NT2/D1 (cell line): Measurements from ENCODE around the gene PRPF39.
A peak's percentile ranks its signal among the peaks of the same experiment; 100 is the strongest.

Experiments
- DNase-seq: peaks from one replicate; pipeline ENCODE4 v3.0.0-alpha.2; 2011; ENCODE audit warnings: low read depth, low spot score
- H3K27me3 ChIP-seq: 2 replicates; pipeline ENCODE4 v1.6.0; 2011; ENCODE audit warnings: mild to moderate bottlenecking; ENCODE audit not compliant: insufficient read length, insufficient read depth
- H3K36me3 ChIP-seq: 2 replicates; pipeline ENCODE4 v1.6.1; 2011; ENCODE audit warnings: mild to moderate bottlenecking, low read length, mixed read lengths; ENCODE audit not compliant: insufficient read depth, insufficient read length
- H3K4me1 ChIP-seq: 2 replicates; pipeline ENCODE4 v1.5.1; 2011; ENCODE audit not compliant: insufficient read depth, insufficient read length
- H3K4me3 ChIP-seq: 2 replicates; pipeline ENCODE4 v1.5.1; 2011; ENCODE audit warnings: low read depth; ENCODE audit not compliant: insufficient read length
- H3K9ac ChIP-seq: 2 replicates; pipeline ENCODE4 v1.6.0; 2011; ENCODE audit warnings: low read depth; ENCODE audit not compliant: insufficient read length
- H3K9me3 ChIP-seq: 2 replicates; pipeline ENCODE4 v1.5.1; 2011; ENCODE audit warnings: mild to moderate bottlenecking, low read length; ENCODE audit not compliant: insufficient read depth
- SUZ12 ChIP-seq: IDR thresholded peaks from 2 replicates; pipeline ENCODE4 v1.6.1; 2011; ENCODE audit not compliant: insufficient read length, insufficient read depth; ENCODE audit errors: extremely low read depth
- YY1 ChIP-seq: IDR thresholded peaks from 2 replicates; pipeline ENCODE4 v1.6.1; 2011; ENCODE audit not compliant: insufficient read length, insufficient read depth
- ZNF274 ChIP-seq: IDR thresholded peaks from 2 replicates; pipeline ENCODE4 v1.6.1; 2011; ENCODE audit warnings: mild to moderate bottlenecking, low read depth, low read length

Gene PRPF39

DNA sequence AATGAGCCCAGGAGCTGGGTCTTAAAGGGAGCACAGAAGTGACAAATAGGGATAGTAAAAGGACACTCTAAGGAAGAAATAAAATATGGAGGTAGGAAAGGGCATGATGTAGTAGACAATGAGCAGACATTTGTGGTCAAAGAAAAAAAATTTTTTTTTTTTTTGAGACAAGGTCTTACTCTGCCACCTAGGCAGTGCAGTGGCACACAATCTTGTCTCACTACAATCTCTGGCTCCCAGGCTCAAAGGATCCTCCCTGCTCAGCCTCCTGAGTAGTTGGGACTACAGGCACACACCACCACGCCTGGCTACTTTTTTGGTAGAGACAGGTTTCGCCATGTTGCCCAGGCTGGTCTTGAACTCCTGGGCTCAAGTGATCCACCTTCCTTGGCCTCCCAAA lies 41.8 kb downstream of the PRPF39 start:
- TF ChIP-seq SUZ12 = no peak
- no peak for TF ChIP-seq ZNF274
- TF ChIP-seq YY1 = no peak
- no peak overlapping the region for H3K4me3 ChIP-seq
- H3K36me3 ChIP-seq = peaks cover 58% of the 10 kb centered on the region
- no peaks in the 10 kb centered on the region for H3K27me3 ChIP-seq
- H3K9me3 ChIP-seq = no peaks in the 10 kb centered on the region
- no peak for DNase-seq
- H3K9ac ChIP-seq = no peak overlapping the region
- no peaks in the 10 kb centered on the region for H3K4me1 ChIP-seq

DNA sequence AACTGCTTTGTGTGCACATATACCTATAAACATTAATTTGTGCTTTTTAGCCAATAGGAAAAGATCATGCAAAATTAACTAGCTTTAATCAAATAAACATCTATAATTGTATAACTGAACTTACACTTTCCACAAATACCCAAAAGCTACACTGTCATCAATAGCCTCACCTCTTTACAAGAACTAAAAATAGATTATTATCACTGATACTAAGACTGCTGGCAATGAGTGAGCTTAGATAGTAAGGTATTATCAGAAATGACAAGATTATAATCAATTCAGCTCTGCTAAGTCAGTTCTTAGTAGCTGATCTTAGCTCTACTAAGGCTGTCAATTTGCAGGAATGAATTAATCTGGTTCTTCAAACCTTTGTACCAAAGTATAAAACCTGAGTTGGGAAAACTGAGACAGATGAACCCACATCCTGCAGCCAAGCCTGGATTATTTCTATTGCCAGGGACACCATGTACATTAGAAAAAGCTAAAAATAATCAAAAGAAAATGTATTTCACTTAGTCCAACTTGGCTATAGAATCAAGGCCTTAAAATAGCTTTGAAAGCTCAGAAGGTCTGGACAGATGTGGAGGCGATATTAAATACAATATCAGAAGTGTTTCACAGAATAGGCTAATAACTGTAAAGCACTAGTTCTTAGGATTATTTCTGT lies 45.2 kb downstream of the PRPF39 start:
- Histone ChIP-seq H3K27me3 (no peaks in the 10 kb centered on the region), H3K9me3 (no peaks in the 10 kb centered on the region), H3K36me3 (peaks cover 46% of the 10 kb centered on the region), H3K9ac (no peak overlapping the region), H3K4me3 (no peak overlapping the region), H3K4me1 (no peaks in the 10 kb centered on the region)
- DNase-seq = no peak
- TF ChIP-seq ZNF274 (no peak), YY1 (no peak), SUZ12 (no peak)

DNA sequence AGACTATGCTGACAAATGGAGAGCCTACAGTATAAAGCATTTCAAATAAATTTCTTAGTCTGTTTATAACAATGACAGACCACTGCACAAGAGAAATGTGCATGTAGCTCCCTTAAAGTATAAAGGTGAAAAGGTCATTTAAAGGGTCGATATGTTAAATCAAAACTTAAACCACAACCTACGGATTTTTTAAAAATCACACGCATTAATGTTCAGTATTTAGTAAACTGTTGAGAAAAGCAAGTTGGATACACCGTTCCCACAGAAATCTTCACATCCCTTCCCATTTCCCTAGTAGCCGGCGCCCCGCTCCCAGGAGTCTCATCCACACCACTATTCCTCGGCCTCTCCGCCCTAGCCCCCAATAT lies 49.8 kb downstream of the PRPF39 start:
- Histone ChIP-seq H3K4me1 (no peaks in the 10 kb centered on the region), H3K27me3 (no peaks in the 10 kb centered on the region), H3K4me3 (peak overlapping the region; percentile 79), H3K9ac (peak overlapping the region; percentile 93), H3K9me3 (no peaks in the 10 kb centered on the region), H3K36me3 (peaks cover 22% of the 10 kb centered on the region)
- DNase-seq = no peak
- TF ChIP-seq ZNF274 (no peak), YY1 (no peak), SUZ12 (no peak)

DNA sequence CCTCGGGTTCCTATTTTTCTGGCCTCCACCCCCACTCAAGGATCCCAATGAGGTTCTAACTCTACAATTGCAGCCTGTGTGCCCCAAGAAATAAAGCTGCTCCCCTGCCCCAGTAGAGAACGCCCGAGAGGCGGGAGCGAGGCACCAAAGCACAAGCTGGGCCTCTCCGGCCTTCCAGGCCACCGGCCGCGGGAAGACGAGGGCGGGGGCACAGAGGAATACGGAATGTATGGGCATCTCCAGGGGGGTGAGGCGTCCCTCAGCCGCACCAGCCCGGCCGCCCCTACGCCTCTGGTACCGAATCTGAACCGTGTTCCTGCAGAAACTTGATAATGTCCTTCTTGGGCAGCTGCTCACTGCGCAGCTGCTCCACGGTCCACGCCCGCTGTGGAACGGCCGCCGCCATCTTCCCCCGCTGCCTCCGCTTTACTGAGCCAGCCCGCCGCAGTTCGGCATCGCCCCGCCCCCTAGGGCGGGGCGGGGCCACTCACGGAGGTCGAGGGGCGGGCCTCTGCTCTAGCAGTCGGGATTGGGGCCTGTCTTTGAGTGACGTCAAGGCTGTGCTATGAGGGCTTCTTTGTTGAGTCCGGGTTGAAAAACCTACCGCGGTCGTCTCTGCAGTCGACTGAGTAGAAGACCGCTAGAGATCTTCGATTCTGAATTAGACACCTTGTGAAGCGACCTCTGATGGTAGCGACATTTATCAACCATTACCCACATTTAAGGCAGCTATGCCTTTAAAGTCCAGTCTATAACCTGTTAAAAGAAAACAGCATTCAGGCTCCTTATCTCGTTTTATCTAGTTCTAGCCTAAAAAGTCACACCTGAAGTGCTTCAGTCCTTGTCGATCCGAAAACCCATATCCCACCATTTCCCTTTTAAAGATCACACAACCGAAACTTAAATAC lies 50.4 kb downstream of the PRPF39 start, which contains the start of gene FKBP3:
Gene FKBP3, minus strand, starts transcription at position 431 of the 908 bp plus-strand sequence. Its CDS starts 25 bp downstream, at position 406.
- H3K4me1 ChIP-seq = no peaks in the 10 kb centered on the region
- peak within 1 kb of the TSS; percentile 93 for H3K9ac ChIP-seq
- H3K4me3 ChIP-seq = peak within 1 kb of the TSS; percentile 79
- no peaks in the 10 kb centered on the region for H3K9me3 ChIP-seq
- peak; percentile 92 for DNase-seq
- H3K36me3 ChIP-seq = peaks cover 17% of the 10 kb centered on the region
- no peaks in the 10 kb centered on the region for H3K27me3 ChIP-seq
- TF ChIP-seq YY1 = peak; percentile 44
- no peak for TF ChIP-seq ZNF274
- no peak for TF ChIP-seq SUZ12

DNA sequence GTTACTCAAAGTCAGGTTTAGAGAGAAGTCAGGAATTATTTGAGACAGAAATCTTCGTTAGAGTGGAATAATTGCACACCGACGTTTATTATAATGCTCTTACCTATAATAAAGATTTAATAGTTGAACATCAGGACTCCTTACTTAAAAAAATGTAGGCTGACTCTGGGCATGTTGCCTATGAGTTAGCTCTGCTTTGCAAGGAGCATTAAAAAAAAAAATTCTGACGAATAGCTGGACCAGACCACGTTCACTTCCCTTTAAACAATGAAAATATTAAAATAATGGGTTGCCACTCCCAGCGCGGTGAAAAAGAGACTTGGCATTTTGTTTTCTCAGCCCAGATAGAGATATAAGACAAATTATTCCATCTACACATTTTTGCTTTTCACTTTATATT lies 51.2 kb downstream of the PRPF39 start:
- Histone ChIP-seq H3K27me3 (no peaks in the 10 kb centered on the region), H3K9ac (peak overlapping the region; percentile 33), H3K36me3 (peaks cover 12% of the 10 kb centered on the region), H3K9me3 (no peaks in the 10 kb centered on the region), H3K4me1 (no peaks in the 10 kb centered on the region), H3K4me3 (peak overlapping the region; percentile 42)
- TF ChIP-seq YY1 = no peak
- no peak for DNase-seq

DNA sequence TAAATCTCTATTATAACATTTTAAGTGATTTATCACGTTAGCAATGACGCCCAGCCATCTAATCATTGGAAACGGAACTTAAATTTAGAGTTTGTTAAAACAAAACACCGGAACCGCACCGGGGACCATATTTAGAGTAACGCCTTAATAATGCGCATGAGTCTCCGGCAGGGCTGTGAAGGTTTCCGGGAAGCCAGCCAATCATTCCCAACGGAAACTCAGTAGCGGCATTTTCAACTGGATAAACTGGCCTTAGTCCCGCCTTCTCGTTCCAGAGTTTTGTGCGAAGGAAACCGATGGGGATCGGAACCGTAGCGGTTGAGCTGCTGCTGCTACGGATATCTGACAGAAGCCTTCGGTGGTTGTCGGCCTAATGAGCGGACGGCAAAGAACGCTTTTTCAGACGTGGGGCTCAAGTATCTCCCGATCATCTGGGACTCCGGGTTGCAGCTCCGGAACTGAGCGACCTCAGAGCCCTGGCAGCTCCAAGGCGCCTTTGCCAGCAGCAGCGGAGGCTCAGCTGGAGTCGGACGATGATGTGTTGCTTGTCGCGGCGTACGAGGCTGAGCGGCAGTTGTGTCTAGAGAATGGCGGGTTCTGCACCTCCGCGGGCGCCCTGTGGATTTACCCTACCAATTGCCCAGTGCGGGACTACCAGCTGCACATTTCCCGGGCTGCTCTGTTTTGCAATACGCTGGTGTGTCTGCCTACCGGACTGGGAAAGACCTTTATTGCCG lies 51.9 kb downstream of the PRPF39 start, which contains the start of gene FANCM:
Gene FANCM, plus strand, starts transcription at position 272 of the 737 bp plus-strand sequence. Its CDS starts 102 bp downstream, at position 374.
- Histone ChIP-seq H3K9ac (peak within 1 kb of the TSS; percentile 95), H3K9me3 (no peaks in the 10 kb centered on the region), H3K27me3 (no peaks in the 10 kb centered on the region), H3K4me1 (no peaks in the 10 kb centered on the region), H3K4me3 (peak within 1 kb of the TSS; percentile 91), H3K36me3 (peaks cover 10% of the 10 kb centered on the region)
- TF ChIP-seq SUZ12 = no peak
- TF ChIP-seq YY1 = no peak
- TF ChIP-seq ZNF274 = no peak
- DNase-seq = peak; percentile 90

DNA sequence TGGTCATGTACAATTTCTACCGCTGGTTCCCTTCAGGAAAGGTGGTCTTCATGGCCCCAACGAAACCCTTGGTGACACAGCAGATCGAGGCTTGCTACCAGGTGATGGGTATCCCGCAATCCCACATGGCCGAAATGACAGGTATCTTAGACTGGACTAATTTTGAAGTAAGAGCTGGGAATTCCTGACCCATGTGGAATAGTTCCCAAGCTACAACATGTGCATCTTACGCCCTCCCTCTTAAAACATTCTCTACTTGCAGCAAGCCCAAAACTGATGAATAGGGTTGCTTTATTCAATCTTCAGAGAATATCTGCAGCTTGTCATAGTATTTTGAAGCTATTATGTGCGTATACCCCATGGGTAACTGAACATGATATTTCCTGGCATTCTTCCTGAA lies 52.5 kb downstream of the PRPF39 start:
- TF ChIP-seq YY1 (no peak), ZNF274 (no peak), SUZ12 (no peak)
- Histone ChIP-seq H3K9ac (peak overlapping the region; percentile 95), H3K4me3 (peak overlapping the region; percentile 91), H3K36me3 (peaks cover 9% of the 10 kb centered on the region), H3K4me1 (no peaks in the 10 kb centered on the region), H3K27me3 (no peaks in the 10 kb centered on the region), H3K9me3 (no peaks in the 10 kb centered on the region)
- no peak for DNase-seq
